Measurements from ENCODE around the gene POLR3A.
"Not testable (repeated sequence)": the region's sequence is repeated elsewhere in the genome, so short reads cannot be mapped to it uniquely, and the experiment has no call there.

Gene POLR3A

GRCh38 chr10:78029269-78030226, at the start of gene POLR3A:
Gene POLR3A, minus strand, starts transcription at chr10:78029515. Its CDS starts 108 bp downstream, at chr10:78029407.
- DNase-seq (ENCODE audit: low read depth) = peak; percentile 92

GRCh38 chr10:78078539-78079330, 49.4 kb upstream of the POLR3A start:
- no peak for DNase-seq (ENCODE audit: low read depth)

- not testable (repeated sequence) for DNase-seq (ENCODE audit: low read depth)
Measured at GRCh38 chr10:78075806-78076205, 46.5 kb upstream of the POLR3A start.

GRCh38 chr10:78072504-78072903, 43.2 kb upstream of the POLR3A start:
- DNase-seq (ENCODE audit: low read depth) = no peak

GRCh38 chr10:78071857-78072179, 42.5 kb upstream of the POLR3A start:
- no peak for DNase-seq (ENCODE audit: low read depth)

- no peak for DNase-seq (ENCODE audit: low read depth)
Measured at GRCh38 chr10:78071140-78071856, 42.0 kb upstream of the POLR3A start.

- no peak for DNase-seq (ENCODE audit: low read depth)
Measured at GRCh38 chr10:78070726-78071125, 41.4 kb upstream of the POLR3A start.

GRCh38 chr10:78070064-78070463, 40.7 kb upstream of the POLR3A start:
- not testable (repeated sequence) for DNase-seq (ENCODE audit: low read depth)

- DNase-seq (ENCODE audit: low read depth) = no peak
Measured at GRCh38 chr10:78069151-78069550, 39.8 kb upstream of the POLR3A start.

GRCh38 chr10:78066728-78067430, 37.6 kb upstream of the POLR3A start:
- DNase-seq (ENCODE audit: low read depth) = no peak

GRCh38 chr10:78066012-78066411, 36.7 kb upstream of the POLR3A start:
- no peak for DNase-seq (ENCODE audit: low read depth)

GRCh38 chr10:78065611-78066010, 36.3 kb upstream of the POLR3A start:
- DNase-seq (ENCODE audit: low read depth) = no peak

- DNase-seq (ENCODE audit: low read depth) = not testable (repeated sequence)
Measured at GRCh38 chr10:78064919-78065318, 35.6 kb upstream of the POLR3A start.

GRCh38 chr10:78063236-78063635, 33.9 kb upstream of the POLR3A start:
- DNase-seq (ENCODE audit: low read depth) = no peak

GRCh38 chr10:78062296-78062695, 33.0 kb upstream of the POLR3A start:
- no peak for DNase-seq (ENCODE audit: low read depth)

GRCh38 chr10:78059906-78060702, 30.8 kb upstream of the POLR3A start:
- no peak for DNase-seq (ENCODE audit: low read depth)

- no peak for DNase-seq (ENCODE audit: low read depth)
Measured at GRCh38 chr10:78058562-78058961, 29.2 kb upstream of the POLR3A start.

GRCh38 chr10:78053211-78053868, 24.0 kb upstream of the POLR3A start:
- DNase-seq (ENCODE audit: low read depth) = peak; percentile 70

GRCh38 chr10:78049851-78050250, 20.5 kb upstream of the POLR3A start:
- DNase-seq (ENCODE audit: low read depth) = no peak

- DNase-seq (ENCODE audit: low read depth) = no peak
Measured at GRCh38 chr10:78047314-78047891, 18.1 kb upstream of the POLR3A start.
